ENCODE measurements around the gene FAM120C. TPM values are rescaled to one million over a fixed set of nuclear protein-coding genes. Genes with fewer than 3 reads are reported as not detected.
A peak's percentile ranks its signal among the peaks of the same experiment; 100 is the strongest.

FAM120C gene
- total RNA-seq, 1 experiment from 2014 or later, result 29.2 TPM

GRCh38 chrX:54208531-54208930, 25.5 kb upstream of the FAM120C start:
- Mint-ChIP-seq H3K9me3 (ENCODE audit: low read depth, unreplicated experiment) (no peaks in the 10 kb centered on the region), H3K27ac (ENCODE audit: unreplicated experiment) (no peak overlapping the region), H3K27me3 (ENCODE audit: unreplicated experiment) (no peaks in the 10 kb centered on the region), H3K36me3 (ENCODE audit: insufficient read depth, unreplicated experiment) (no peaks in the 10 kb centered on the region), H3K4me3 (ENCODE audit: low read depth, unreplicated experiment) (no peak overlapping the region), H3K4me1 (ENCODE audit: low read depth, unreplicated experiment) (no peaks in the 10 kb centered on the region)
- DNase-seq, result no peak
- BruUV-seq (replicated peaks), result no TSS peak
- intact Hi-C loops (cut with micrococcal nuclease; ENCODE audit: unreplicated experiment), result no loop called here
- TF ChIP-seq, protein P1, sequence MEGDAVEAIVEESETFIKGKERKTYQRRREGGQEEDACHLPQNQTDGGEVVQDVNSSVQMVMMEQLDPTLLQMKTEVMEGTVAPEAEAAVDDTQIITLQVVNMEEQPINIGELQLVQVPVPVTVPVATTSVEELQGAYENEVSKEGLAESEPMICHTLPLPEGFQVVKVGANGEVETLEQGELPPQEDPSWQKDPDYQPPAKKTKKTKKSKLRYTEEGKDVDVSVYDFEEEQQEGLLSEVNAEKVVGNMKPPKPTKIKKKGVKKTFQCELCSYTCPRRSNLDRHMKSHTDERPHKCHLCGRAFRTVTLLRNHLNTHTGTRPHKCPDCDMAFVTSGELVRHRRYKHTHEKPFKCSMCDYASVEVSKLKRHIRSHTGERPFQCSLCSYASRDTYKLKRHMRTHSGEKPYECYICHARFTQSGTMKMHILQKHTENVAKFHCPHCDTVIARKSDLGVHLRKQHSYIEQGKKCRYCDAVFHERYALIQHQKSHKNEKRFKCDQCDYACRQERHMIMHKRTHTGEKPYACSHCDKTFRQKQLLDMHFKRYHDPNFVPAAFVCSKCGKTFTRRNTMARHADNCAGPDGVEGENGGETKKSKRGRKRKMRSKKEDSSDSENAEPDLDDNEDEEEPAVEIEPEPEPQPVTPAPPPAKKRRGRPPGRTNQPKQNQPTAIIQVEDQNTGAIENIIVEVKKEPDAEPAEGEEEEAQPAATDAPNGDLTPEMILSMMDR (IDR thresholded peaks at IDR 0.05; ENCODE audit: unreplicated experiment), result no peak
- CTCF ChIA-PET, result no interaction called here

GRCh38 chrX:54198262-54198661, 15.2 kb upstream of the FAM120C start:
- Mint-ChIP-seq H3K4me1 (ENCODE audit: low read depth, unreplicated experiment) (peaks cover 11% of the 10 kb centered on the region), H3K27me3 (ENCODE audit: unreplicated experiment) (no peaks in the 10 kb centered on the region), H3K9me3 (ENCODE audit: low read depth, unreplicated experiment) (peaks cover 3% of the 10 kb centered on the region), H3K36me3 (ENCODE audit: insufficient read depth, unreplicated experiment) (no peaks in the 10 kb centered on the region), H3K27ac (ENCODE audit: unreplicated experiment) (no peak overlapping the region), H3K4me3 (ENCODE audit: low read depth, unreplicated experiment) (no peak overlapping the region)
- BruUV-seq (replicated peaks), result no TSS peak
- intact Hi-C loops (cut with micrococcal nuclease; ENCODE audit: unreplicated experiment), result no loop called here
- TF ChIP-seq, protein P1 (IDR thresholded peaks at IDR 0.05; ENCODE audit: unreplicated experiment), result no peak
- CTCF ChIA-PET, result interaction anchor here (0.6 kb wide), 2 partner anchors 18 to 156 kb away, joined by 3 read pairs; no protein-coding TSS in a partner anchor
- no peak for DNase-seq

- Mint-ChIP-seq H3K9me3 (ENCODE audit: low read depth, unreplicated experiment) (peaks cover 3% of the 10 kb centered on the region), H3K27ac (ENCODE audit: unreplicated experiment) (peak overlapping the region; percentile 76), H3K4me3 (ENCODE audit: low read depth, unreplicated experiment) (no peak overlapping the region), H3K4me1 (ENCODE audit: low read depth, unreplicated experiment) (peaks cover 11% of the 10 kb centered on the region), H3K27me3 (ENCODE audit: unreplicated experiment) (no peaks in the 10 kb centered on the region), H3K36me3 (ENCODE audit: insufficient read depth, unreplicated experiment) (no peaks in the 10 kb centered on the region)
- TF ChIP-seq, protein P1 (IDR thresholded peaks at IDR 0.05; ENCODE audit: unreplicated experiment), result no peak
- CTCF ChIA-PET, result interaction anchor here (0.5 to 0.9 kb wide), 2 partner anchors 12 to 693 kb away, joined by 3 to 4 read pairs; partner anchors contain the start of gene FAM120C
- intact Hi-C loops (cut with micrococcal nuclease; ENCODE audit: unreplicated experiment), result no loop called here
- DNase-seq, result no peak
- no TSS peak for BruUV-seq (replicated peaks)
Measured at GRCh38 chrX:54194982-54195588, 12.0 kb upstream of the FAM120C start.

- DNase-seq, result no peak
- H3K4me1 Mint-ChIP-seq (ENCODE audit: low read depth, unreplicated experiment), result peaks cover 11% of the 10 kb centered on the region
- H3K36me3 Mint-ChIP-seq (ENCODE audit: insufficient read depth, unreplicated experiment), result no peaks in the 10 kb centered on the region
- no peak overlapping the region for H3K4me3 Mint-ChIP-seq (ENCODE audit: low read depth, unreplicated experiment)
- no peak overlapping the region for H3K27ac Mint-ChIP-seq (ENCODE audit: unreplicated experiment)
- H3K27me3 Mint-ChIP-seq (ENCODE audit: unreplicated experiment), result no peaks in the 10 kb centered on the region
- TF ChIP-seq, protein P1 (IDR thresholded peaks at IDR 0.05; ENCODE audit: unreplicated experiment), result no peak
- intact Hi-C loops (cut with micrococcal nuclease; ENCODE audit: unreplicated experiment), result no loop called here
- no peaks in the 10 kb centered on the region for H3K9me3 Mint-ChIP-seq (ENCODE audit: low read depth, unreplicated experiment)
- CTCF ChIA-PET, result no interaction called here
- no TSS peak for BruUV-seq (replicated peaks)
Measured at GRCh38 chrX:54193085-54193821, 10.2 kb upstream of the FAM120C start.
